Stimulated activated CD4-positive, alpha-beta T cell treated with anti-CD3 and anti-CD28 coated beads, Interleukin-12 subunit alpha, Interleukin-12 subunit beta, amount 100 ng/mL, for 4 hours (primary cell): ENCODE results near the gene ATP5IF1.

Experiments used
- DNase-seq: peaks from one replicate; pipeline ENCODE4 v3.0.0-alpha.2; 2020

The ATP5IF1 gene

DNA sequence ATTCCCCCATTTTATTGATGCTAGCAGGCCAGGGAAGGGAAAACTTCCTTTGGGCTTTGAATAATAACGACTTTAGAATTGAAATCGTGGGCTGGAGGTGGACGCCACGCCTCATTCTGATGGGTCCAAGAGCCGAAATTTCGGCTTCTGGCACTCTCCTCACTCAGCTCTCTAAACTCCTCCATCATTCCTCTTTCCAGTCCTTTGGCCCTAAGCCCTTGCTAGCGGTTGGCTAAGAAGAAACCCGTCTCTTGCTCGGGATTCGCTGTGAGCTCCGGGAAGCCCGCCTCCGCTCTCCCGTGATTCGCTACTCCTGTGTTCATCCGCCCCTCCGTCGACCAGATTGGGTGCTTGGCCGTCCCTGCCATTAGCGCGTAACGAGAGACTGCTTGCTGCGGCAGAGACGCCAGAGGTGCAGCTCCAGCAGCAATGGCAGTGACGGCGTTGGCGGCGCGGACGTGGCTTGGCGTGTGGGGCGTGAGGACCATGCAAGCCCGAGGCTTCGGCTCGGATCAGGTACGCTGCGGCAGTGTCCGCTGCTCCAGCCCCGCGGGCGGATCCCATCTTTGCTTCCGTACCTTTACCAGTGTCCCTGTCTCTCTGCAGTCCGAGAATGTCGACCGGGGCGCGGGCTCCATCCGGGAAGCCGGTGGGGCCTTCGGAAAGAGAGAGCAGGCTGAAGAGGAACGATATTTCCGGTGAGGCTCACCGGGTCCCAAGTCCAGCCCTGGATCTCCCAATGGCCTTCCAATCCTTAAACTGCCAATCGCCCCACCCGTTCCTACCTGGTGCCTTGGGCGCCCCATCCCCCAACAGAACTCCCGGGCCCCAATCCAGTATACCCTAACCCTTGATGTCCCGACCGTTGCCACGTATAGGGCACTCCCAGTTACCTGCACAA, at the start of gene ATP5IF1:
Gene ATP5IF1, plus strand, starts transcription at position 370 of the 901 bp plus-strand sequence. Its CDS starts 60 bp downstream, at position 430.
- DNase-seq, result peak; percentile 90

DNA sequence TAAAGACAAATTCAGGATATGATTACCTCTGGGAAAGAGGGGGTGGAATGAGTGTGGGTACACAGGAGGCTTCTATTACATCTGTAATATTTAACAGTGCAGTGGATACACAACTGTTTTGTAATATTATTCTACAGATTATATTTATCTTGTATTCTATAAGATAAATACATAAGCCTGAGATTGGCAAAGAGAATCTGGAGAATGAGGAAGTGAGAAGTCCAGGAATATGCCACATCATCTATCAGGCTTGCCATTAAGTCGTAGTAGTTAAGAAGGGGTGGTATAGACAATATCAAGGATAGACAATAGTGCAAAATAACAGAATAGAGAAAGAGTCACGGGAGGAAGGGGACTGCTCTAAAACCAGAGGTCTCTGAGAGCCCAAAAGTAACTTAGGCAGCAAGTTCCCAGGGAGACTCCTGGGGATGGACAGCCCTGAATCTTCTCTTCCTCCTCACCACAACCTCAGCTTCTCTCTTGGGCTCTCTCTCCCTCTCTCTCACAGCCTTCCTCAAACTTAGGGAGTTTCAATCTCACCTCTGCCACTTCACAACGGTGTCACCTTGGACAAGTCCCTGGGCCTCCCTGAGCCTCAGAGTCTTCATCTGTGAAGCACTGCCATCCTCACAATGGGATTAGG, 45.5 kb upstream of the ATP5IF1 start:
- DNase-seq, result no peak

DNA sequence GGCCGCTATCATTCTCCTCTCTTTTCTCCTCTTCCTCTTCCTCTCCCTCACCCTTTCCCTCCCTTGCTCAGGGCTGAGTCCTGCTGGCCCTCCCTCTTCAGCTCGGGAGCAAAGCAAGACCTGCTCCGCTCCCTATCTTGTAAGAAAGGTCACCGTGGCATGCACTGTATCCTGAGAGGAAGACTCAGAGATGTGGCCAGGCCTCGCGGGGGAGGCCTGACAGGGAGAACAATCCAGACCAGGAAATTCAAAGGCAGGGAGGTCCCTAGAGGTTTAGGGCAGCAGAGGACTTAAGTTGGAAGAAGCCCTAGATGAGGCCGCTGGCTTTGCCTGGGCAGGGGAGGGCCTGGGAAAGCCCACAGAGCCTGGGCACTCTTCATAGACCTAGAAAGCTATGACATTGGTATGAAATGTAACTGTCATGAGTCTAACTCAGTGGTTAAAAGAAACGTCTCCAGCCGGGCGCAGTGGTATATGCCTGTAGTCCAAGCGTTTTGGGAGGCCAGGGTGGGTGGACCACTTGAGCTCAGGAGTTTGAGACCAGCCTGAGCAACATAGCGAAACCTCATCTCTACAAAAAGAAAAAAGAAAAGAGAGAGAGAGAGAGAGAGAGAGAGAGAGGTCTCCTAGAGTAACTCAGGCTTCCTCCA, 44.8 kb upstream of the ATP5IF1 start:
- no peak for DNase-seq

DNA sequence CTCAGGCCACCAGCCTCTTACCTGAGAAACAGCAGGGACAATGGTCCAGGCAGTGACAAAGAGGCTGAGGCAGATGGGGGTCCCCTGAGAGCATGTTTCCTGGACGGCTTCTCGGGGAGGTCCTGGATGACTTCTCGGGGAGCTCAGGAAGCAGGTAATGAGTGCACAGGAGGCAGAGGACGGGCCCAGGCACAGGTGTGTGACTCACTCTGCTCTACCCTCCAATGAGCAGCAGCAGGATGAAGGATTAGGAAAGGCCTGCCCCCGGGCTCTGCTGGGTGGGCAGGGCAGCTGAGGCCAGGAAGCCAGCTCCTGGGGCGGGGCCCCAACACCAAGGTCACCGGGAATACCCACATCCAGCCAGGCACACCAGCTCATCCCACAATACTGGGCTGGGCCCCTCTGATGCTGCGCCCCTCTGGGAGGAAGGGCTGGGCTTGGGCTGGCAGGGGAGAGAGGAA, 42.2 kb upstream of the ATP5IF1 start:
- DNase-seq, result no peak

DNA sequence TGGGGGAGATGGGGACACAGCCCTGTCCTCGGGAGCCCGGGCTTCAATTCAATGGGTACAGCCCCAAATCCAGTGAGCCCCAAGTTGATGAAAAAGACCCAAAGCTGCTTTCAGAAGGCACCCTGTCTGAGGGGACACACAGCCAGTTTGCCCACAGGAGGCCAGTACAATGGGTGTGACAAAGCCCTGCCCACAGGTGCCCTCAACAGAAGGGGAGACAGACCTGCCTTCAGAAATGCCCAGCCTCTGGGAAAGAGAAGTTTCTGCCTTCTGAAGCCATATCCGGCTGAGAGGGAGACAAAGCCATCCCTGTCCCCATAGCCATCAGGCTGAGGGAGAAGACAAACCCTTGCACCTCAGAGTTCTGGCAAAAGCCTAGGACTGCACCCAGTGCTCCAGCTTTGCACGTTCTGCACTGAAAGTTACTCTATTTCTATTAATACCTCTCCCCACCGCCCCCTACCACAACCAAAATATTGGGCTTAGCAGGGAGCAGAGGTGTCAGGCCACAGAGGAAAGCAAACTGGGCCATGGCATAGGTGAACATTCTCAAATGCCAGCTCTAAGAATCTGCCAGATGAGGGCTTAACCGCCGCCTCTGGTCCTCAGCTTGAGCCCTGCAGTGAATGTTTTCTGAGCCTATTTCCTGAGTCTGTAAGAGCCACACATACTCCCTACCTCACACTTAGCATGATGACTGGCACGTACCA, 41.4 kb upstream of the ATP5IF1 start:
- no peak for DNase-seq

- DNase-seq, result no peak
Measured at GRCh38 chr1:28195780-28196179, 40.1 kb upstream of the ATP5IF1 start.

GRCh38 chr1:28196330-28196729, 39.6 kb upstream of the ATP5IF1 start:
- no peak for DNase-seq

- no peak for DNase-seq
Measured at GRCh38 chr1:28197682-28198415, 38.1 kb upstream of the ATP5IF1 start.

- DNase-seq, result peak; percentile 20
Measured at GRCh38 chr1:28199328-28200233, 36.3 kb upstream of the ATP5IF1 start.

DNA sequence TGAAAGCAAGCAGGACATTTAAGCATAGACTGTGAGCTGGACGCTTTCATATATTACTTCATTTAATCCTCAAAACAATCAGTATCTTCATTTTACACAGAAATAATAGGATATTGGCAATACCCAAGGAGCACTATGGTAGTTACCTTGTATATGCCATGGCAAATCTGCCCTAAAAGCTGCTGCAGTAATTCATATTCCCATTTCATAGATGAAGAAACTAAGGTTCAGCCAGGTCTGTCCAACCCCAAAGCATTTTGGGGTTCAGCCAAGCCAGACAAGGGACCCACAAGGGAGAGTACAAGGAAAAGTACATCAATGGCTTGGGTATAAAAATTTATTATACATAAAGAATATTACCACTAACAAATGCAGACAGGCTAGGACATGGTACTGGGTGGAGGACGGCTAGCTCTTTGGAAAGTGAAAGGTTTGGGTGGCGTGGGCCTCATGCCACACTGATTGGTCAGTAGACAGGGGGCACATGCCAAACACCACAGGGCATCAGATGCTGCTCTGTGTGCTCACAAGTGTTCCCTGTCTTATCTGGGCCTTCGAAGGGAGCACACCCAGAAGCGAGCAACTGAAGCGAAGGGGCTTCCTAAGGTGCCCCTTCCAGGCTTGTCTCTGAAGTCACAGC, 35.6 kb upstream of the ATP5IF1 start:
- no peak for DNase-seq

DNA sequence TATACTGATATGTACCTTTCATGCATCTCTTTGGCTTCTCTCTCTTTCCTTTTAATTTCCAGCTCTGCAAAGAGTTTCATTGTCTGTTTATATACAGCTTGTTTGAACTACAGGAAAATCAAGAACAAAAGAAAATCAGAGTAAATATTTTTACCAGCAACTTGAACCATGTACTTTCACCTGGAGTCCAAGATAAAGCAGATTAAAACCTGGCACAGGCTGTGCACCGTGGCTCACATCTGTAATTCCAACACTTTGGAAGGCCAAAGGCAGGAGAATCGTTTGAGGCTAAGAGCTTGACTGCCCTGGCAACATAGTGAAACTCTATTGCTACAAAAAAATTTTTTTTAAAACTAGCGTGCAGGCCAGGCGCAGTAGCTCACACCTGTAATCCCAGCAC, 30.7 kb upstream of the ATP5IF1 start:
- DNase-seq, result no peak

DNA sequence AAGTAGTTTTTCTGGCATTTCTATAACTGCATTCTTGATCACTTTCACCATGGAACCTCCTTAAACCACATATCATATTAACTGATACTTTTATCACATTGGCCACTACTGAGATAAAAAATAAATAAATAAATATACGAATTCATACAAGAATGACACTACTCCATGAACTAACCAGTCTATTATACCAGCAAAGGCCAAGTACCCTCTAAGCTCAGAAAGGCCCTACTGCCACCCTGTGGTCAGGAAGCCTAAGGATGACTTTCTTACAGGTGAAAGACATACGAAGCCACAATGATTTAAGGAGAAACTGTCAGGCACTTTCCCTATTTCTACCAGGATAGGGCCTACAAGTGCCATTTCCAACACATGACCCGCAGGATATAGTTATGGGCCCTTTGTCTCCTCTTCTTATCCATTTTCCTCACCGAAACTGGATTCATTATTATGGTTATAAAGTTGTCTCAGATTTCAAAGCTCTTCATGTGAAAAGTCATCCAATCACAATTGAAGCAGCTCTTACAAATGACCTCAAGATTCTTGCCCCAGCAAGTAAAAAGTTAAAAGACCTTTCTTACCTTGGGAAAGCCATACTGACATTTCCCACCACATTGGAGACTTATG, 27.0 kb upstream of the ATP5IF1 start:
- peak; percentile 46 for DNase-seq

DNA sequence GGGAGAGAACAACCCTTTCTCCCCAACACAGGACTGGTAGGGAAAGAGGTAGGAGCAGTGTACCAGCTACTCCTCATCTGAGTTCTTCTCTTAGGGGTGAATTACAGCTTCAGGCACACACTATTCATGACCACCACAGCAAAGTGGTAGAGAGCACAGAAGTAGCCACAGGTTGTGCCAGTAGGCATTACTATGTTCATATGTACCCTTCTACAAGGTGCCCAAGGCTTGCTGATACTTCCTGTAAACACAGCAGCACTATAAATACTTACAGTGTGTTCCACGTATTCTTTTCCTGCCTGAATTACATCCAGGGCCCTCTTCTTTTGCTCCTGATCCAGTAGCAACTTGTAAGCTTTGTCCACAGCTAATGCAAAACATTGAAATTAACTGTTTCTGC, 26.2 kb upstream of the ATP5IF1 start:
- no peak for DNase-seq

- DNase-seq, result no peak
Measured at GRCh38 chr1:28213315-28213714, 22.6 kb upstream of the ATP5IF1 start.

DNA sequence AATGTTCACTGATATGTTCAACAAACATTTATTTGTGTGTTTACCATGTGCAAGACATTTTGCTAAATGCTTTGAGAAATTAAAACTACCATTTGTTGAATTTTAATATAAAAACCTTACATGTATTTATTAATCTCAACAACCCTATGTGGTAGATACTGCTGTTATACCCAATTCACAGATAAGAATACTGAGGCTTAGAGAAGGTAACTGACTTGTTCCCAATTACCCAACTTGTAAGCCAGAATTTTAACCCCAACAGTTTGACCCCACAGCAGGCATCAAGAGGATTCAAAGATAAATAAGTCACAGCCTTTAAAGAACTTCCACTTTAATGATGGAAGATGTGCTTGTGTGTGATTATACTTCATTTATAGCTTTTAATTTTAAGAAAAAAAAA, 6.8 kb upstream of the ATP5IF1 start:
- no peak for DNase-seq

DNA sequence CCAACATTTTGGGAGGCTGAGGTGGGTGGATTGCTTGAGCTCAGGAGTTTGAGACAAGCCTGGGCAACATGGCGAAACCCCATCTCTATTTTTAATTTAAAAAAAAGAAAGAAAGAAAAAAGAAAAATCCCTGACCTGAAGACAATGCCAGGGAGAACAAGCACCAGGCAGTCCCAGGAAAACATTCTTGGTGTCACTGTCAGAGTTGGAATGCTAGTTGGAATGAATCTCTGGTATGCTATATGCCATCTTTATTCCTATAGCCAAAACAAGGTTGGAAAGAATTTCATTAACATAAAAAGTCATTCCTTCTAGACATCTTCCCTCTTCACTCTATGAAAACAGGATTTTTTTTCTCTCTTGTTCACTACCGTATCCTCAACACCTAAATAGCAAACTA, 5.9 kb upstream of the ATP5IF1 start:
- no peak for DNase-seq

DNA sequence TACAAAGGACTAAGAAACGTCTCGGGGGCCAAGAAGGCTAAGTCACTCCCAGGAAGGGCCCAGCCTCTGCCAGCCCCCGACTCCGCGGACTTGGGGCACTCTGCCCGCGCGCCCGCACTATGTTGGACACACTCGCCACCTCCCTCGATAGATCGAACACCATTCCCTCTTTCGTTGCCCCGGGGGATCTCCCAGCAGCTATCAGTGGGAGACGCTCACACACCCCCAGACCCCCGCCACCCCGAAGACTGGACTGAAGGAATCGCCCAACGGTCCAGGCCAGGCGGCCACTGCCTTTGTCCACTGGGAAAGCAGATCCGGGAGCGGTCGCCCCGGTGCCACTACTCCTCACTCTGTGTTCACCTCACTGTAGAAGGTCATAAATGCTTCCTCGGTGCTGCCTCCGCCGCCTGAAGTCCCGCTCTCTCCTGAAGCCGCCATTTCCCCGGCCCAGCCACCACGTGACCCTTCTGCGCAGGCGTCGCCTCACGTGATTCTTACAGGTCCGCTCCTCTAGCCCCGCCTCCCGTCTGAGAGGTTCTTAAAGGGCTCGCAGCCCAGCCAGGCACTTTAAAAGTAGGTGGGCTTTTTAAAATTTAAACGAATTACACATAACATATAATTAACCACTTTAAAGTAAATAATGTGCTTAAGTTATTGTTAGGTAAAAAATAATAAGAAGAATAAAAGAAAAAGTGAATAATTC, 3.2 kb upstream of the ATP5IF1 start, which contains the start of gene DNAJC8:
Gene DNAJC8, minus strand, starts transcription at position 472 of the 706 bp plus-strand sequence. Its CDS starts 31 bp downstream, at position 441.
- peak; percentile 94 for DNase-seq

DNA sequence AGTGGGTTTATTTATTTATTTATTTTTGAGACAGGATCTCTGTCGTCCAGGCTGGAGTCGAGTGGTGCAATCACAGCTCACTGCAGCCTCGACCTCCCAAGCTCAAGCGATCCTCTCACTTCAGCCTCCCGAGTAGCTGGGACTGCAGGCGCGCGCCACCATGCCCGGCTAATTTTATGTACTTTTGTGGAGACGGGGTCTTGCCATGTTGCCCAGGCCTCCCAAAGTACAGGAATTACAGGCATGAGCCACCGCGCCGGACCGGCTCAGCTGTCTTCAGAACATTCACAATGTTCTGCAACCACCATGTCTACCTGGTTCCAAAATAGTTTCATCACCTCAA, 2.7 kb upstream of the ATP5IF1 start:
- DNase-seq, result no peak

- DNase-seq, result no peak
Measured at GRCh38 chr1:28236656-28237322, 865 bp downstream of the ATP5IF1 start.
